Endothelial cell (in vitro differentiated cells): Measurements from ENCODE around the gene NF2. TPM values are rescaled to one million over a fixed set of nuclear protein-coding genes. Genes with fewer than 3 reads are reported as not detected.
A peak's percentile ranks its signal among the peaks of the same experiment; 100 is the strongest.

Source experiments
- DNase-seq: peaks from one replicate; pipeline ENCODE4 v3.0.0; 2021; ENCODE audit warnings: low spot score
- H3K27ac Mint-ChIP-seq: one replicate; pipeline ENCODE4 v1.8.0; 2021; ENCODE audit warnings: mixed read lengths, inconsistent platforms; ENCODE audit not compliant: unreplicated experiment
- H3K27me3 Mint-ChIP-seq: one replicate; pipeline ENCODE4 v1.8.0; 2021; ENCODE audit warnings: mild to moderate bottlenecking, moderate library complexity, mixed read lengths, inconsistent platforms; ENCODE audit not compliant: unreplicated experiment
- H3K36me3 Mint-ChIP-seq: one replicate; pipeline ENCODE4 v1.8.0; 2021; ENCODE audit warnings: mild to moderate bottlenecking, low read depth, mixed read lengths, inconsistent platforms; ENCODE audit not compliant: unreplicated experiment
- H3K4me1 Mint-ChIP-seq: one replicate; pipeline ENCODE4 v1.8.0; 2021; ENCODE audit warnings: mild to moderate bottlenecking, mixed read lengths, inconsistent platforms; ENCODE audit not compliant: unreplicated experiment
- H3K4me3 Mint-ChIP-seq: one replicate; pipeline ENCODE4 v1.8.0; 2021; ENCODE audit warnings: mild to moderate bottlenecking, mixed read lengths, inconsistent platforms; ENCODE audit not compliant: unreplicated experiment
- H3K9me3 Mint-ChIP-seq: one replicate; pipeline ENCODE4 v1.8.0; 2021; ENCODE audit warnings: mixed read lengths, inconsistent platforms; ENCODE audit not compliant: unreplicated experiment
- total RNA-seq: library from RNA; stranded (reverse); fragmentation: NEBNext Ultra II Directional; extraction: Animal tissue kit (Norgen Biotek cat#: 25700); gene quantifications from one replicate; pipeline ENCODE4 v1.2.1, GENCODE V29; 2021; ENCODE audit not compliant: unreplicated experiment
- TF ChIP-seq, protein P1 (sequence below): fragments of 200-600 bp; sonication (generic); IDR thresholded peaks from one replicate; pipeline ENCODE4 v1.5.0; 2021; ENCODE audit warnings: antibody characterized with exemption; ENCODE audit not compliant: unreplicated experiment

NF2 gene
- total RNA-seq, 1 donor from 2014 or later = 44.3 TPM

- Mint-ChIP-seq H3K4me3 (no peak overlapping the region), H3K27ac (peak overlapping the region; percentile 90), H3K36me3 (no peaks in the 10 kb centered on the region), H3K9me3 (no peaks in the 10 kb centered on the region), H3K4me1 (peaks cover 36% of the 10 kb centered on the region), H3K27me3 (peaks cover 9% of the 10 kb centered on the region)
- TF ChIP-seq, protein P1, sequence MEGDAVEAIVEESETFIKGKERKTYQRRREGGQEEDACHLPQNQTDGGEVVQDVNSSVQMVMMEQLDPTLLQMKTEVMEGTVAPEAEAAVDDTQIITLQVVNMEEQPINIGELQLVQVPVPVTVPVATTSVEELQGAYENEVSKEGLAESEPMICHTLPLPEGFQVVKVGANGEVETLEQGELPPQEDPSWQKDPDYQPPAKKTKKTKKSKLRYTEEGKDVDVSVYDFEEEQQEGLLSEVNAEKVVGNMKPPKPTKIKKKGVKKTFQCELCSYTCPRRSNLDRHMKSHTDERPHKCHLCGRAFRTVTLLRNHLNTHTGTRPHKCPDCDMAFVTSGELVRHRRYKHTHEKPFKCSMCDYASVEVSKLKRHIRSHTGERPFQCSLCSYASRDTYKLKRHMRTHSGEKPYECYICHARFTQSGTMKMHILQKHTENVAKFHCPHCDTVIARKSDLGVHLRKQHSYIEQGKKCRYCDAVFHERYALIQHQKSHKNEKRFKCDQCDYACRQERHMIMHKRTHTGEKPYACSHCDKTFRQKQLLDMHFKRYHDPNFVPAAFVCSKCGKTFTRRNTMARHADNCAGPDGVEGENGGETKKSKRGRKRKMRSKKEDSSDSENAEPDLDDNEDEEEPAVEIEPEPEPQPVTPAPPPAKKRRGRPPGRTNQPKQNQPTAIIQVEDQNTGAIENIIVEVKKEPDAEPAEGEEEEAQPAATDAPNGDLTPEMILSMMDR = peak; percentile 80
- DNase-seq = peak; percentile 31
These were observed 21.8 kb downstream of the NF2 start for GRCh38 chr22:29625090-29625825.

DNA sequence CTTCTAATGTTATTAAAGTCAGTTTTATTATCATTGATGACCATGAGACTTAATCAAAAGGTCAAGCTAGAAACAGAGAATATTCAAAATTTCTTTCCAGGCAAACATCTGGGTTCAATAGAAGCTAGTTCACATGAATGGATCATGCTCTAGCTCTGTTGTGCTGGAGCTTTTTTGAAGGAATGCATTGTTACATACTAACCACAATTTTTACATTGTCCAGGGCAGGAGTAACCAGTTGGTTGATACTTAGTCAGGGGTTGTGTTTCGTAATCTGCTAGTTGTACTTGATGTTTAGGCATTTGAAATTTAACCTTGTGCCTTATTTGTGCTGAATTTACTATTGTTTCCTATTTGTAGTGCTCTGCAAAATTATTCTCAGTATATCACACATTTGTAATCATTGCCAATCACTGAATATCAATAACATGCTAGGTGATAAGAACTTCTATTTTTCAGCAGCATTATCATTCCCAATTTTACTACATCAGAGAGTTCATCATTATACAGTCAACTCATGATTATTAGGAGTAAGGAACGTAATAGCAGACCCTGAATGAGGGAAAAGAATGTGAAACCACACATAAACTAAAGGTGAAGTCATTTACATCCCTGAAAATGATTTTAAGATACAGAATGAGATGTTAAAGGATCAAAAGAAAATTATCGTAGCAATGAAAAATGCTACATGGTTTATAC lies 23.2 kb downstream of the NF2 start:
- no peak overlapping the region for H3K4me3 Mint-ChIP-seq
- H3K9me3 Mint-ChIP-seq = no peaks in the 10 kb centered on the region
- no peaks in the 10 kb centered on the region for H3K36me3 Mint-ChIP-seq
- peaks cover 35% of the 10 kb centered on the region for H3K4me1 Mint-ChIP-seq
- no peak for DNase-seq
- no peak overlapping the region for H3K27ac Mint-ChIP-seq
- H3K27me3 Mint-ChIP-seq = peaks cover 9% of the 10 kb centered on the region
- TF ChIP-seq, protein P1 = no peak

DNA sequence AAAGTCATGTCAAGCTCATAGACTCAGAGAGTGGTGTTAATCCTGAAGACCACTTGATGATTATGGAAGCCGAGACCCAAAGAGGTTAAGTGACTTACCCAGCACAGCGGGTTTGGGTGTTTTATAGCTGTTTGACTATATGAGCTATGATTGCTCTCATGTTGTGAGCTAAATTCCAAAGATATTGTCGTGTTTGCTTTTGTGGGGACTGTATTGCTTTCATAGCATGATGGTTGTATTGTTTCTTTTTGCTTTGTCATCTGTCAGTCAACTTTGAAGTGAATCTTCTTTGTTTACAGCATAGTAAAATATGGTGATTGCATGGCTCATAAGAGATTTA lies 23.7 kb downstream of the NF2 start:
- TF ChIP-seq, protein P1 = no peak
- H3K27ac Mint-ChIP-seq = no peak overlapping the region
- DNase-seq = no peak
- H3K4me3 Mint-ChIP-seq = no peak overlapping the region
- peaks cover 31% of the 10 kb centered on the region for H3K4me1 Mint-ChIP-seq
- H3K9me3 Mint-ChIP-seq = no peaks in the 10 kb centered on the region
- H3K27me3 Mint-ChIP-seq = peaks cover 9% of the 10 kb centered on the region
- H3K36me3 Mint-ChIP-seq = no peaks in the 10 kb centered on the region

- no peak overlapping the region for H3K27ac Mint-ChIP-seq
These were observed 25.8 kb downstream of the NF2 start for GRCh38 chr22:29628996-29629902.

More at GRCh38 chr22:29628996-29629902, 25.8 kb downstream of the NF2 start:
- Mint-ChIP-seq H3K36me3 (no peaks in the 10 kb centered on the region), H3K27me3 (peaks cover 7% of the 10 kb centered on the region), H3K9me3 (no peaks in the 10 kb centered on the region), H3K4me1 (peaks cover 22% of the 10 kb centered on the region), H3K4me3 (no peak overlapping the region)
- TF ChIP-seq, protein P1 = no peak
- no peak for DNase-seq
